IPS-18a (cell line): ENCODE measurements around the gene ZBTB17.

Experiments
- H3K27ac ChIP-seq: one replicate; pipeline ENCODE4 v1.5.1; 2013; ENCODE audit warnings: low read length
- H3K27me3 ChIP-seq: one replicate; pipeline ENCODE4 v1.6.1; 2013; ENCODE audit warnings: mild to moderate bottlenecking, low read length; ENCODE audit not compliant: control insufficient read depth, insufficient read depth
- H3K36me3 ChIP-seq: one replicate; pipeline ENCODE4 v1.6.1; 2013; ENCODE audit warnings: low read depth, low read length; ENCODE audit not compliant: control insufficient read depth
- H3K4me1 ChIP-seq: one replicate; pipeline ENCODE4 v1.6.1; 2013; ENCODE audit warnings: low read depth, low read length; ENCODE audit not compliant: control insufficient read depth
- H3K4me3 ChIP-seq: one replicate; pipeline ENCODE4 v1.5.1; 2013; ENCODE audit warnings: low read length
- H3K9ac ChIP-seq: one replicate; pipeline ENCODE4 v1.6.1; 2013; ENCODE audit warnings: mild to moderate bottlenecking, low read length, moderate library complexity
- H3K9me3 ChIP-seq: one replicate; pipeline ENCODE4 v1.6.1; 2013; ENCODE audit warnings: low read depth, low read length; ENCODE audit not compliant: control insufficient read depth

The ZBTB17 gene

DNA sequence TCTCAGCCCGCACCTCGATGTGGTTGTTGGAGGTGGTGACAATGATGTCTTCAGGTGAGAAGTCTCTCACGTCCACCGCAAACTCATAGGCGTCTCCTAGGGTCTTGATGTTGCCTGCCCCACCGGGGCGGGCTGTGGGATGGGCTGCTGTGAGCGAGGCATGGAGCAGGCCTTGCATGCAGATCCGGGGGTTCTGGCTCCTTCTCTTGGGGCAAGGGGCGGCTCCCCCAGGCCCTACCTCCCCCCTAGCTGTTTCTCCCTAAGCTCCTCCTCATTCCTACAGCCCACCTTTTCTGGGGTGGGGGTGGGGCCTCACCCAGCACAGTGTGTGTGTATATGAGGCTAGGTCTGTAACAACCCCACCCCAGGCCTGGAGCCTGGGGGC lies 41.2 kb upstream of the ZBTB17 start:
- no peak overlapping the region for H3K27ac ChIP-seq
- H3K4me1 ChIP-seq, result peaks cover 21% of the 10 kb centered on the region

DNA sequence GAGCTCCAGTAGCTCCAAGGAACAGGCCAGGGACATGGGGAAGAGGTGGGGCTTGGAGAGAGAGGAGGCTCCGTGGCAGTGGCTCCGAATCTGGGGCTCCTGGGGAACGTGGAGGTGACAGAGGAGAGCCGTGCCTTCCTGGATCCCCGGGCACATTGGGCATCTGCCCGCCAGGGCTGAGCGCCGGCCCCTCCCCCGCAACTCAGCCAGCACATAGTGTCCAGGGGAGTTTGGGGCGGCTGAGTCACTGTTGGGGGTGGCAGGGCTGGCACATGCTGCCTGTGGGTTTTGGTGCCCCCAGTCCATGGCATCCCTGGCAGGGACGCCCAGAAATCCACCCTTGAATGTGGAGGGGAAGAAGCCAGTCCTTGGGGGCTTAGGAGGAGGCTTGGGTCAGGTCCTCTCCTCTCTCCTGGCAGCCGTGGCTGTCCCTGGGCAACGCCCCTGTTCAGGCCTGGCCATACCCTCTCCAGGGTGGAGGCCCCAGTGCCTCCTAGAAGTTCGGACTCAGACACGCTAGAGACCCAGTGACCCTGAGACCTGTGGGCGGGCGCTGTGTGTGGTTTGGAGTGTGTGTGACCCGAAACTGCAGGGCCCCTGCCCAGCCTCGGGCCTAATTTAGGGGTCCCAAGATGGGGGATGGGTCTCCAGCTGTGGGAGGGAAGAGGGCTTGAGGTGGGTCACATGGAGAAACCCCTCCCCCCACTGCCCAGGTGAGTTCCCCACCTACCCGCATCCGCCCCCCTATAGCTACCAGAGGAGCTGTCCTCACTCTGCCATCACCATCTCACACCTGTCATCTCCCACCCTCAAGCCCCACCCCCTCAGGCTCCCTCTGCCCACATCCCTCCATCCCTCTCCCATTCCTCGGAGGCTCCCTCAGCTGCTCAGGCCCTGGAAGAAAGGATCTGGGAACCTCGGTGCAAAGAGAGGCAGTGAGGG lies 40.3 kb upstream of the ZBTB17 start:
- no peaks in the 10 kb centered on the region for H3K27me3 ChIP-seq
- H3K4me1 ChIP-seq, result peaks cover 21% of the 10 kb centered on the region
- no peak overlapping the region for H3K27ac ChIP-seq
- no peak overlapping the region for H3K4me3 ChIP-seq
- no peaks in the 10 kb centered on the region for H3K9me3 ChIP-seq
- H3K9ac ChIP-seq, result no peak overlapping the region
- H3K36me3 ChIP-seq, result no peaks in the 10 kb centered on the region

More for the DNA sequence above, 41.2 kb upstream of the ZBTB17 start:
- Histone ChIP-seq H3K36me3 (no peaks in the 10 kb centered on the region), H3K9ac (no peak overlapping the region), H3K27me3 (no peaks in the 10 kb centered on the region), H3K9me3 (no peaks in the 10 kb centered on the region), H3K4me3 (no peak overlapping the region)

DNA sequence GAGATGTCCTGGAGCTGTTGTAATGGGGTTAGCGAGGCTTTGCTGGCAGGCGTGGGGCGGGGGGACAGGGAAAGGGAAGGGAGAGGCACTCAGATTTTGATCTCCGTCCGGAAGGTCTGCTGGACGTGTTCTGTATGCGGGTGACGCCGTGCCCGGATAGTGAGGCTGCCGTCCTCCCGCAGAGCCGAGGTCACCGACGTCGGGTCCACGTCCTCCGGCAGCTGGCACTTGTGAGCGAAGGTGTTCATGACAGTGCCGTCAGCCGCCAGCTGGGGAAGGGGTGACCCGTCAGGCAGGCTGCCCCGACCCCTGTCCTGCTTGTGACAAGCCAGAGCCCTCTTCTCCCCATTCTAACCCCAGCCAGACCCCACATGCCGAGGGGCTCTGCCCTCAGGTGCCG lies 39.6 kb upstream of the ZBTB17 start:
- Histone ChIP-seq H3K36me3 (no peaks in the 10 kb centered on the region), H3K9ac (no peak overlapping the region), H3K4me3 (no peak overlapping the region), H3K27ac (no peak overlapping the region), H3K27me3 (no peaks in the 10 kb centered on the region), H3K4me1 (peaks cover 21% of the 10 kb centered on the region), H3K9me3 (no peaks in the 10 kb centered on the region)

DNA sequence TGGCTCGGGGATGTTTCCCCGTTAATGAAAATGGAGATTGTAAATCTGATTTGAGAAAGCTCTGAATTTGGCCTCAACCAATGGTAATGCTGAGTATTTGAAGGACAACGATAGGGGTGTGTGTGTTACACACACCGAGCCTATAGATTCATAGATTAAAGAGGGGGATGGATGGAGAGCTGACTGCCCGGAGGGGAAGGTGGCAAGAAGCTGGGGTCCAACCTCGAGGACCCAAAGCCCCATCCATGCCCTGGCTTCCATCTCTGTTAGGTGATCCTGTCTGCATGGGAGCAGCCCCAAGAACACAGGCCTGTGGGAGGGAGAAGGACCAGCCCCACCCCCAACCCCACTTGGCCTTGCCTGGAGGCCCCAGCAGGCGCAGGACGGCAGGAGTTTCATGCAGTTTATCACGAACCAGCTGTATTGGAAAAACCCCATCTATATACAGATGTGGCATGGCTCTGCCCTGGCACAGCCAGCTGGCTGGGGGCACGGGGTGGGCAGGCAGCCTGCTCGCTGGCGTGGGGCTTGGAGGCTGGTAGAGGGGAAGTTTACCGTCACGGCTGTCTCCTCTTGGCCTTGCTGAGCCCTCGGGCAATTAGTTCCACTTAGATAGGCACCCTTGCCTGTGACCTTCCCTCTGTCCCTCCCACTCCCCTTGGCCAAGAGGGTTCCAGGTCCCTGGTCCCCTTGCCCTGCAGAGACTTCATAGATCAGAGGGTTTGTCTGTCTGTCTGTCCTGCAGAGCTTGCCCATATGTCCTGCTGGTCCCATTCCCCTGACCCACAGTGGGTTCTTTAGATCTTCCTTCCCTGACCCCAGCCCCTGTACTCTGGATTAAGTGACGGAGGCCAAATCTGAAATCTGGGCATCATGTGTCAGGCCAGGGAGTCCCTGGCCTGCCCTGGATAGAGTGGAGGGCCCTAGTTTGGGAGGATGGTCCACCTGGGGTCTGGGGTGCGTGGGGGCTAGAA lies 38.9 kb upstream of the ZBTB17 start:
- H3K27me3 ChIP-seq, result no peaks in the 10 kb centered on the region
- no peak overlapping the region for H3K27ac ChIP-seq
- H3K9ac ChIP-seq, result no peak overlapping the region
- no peak overlapping the region for H3K4me3 ChIP-seq
- H3K4me1 ChIP-seq, result peaks cover 21% of the 10 kb centered on the region
- no peaks in the 10 kb centered on the region for H3K36me3 ChIP-seq
- H3K9me3 ChIP-seq, result no peaks in the 10 kb centered on the region

DNA sequence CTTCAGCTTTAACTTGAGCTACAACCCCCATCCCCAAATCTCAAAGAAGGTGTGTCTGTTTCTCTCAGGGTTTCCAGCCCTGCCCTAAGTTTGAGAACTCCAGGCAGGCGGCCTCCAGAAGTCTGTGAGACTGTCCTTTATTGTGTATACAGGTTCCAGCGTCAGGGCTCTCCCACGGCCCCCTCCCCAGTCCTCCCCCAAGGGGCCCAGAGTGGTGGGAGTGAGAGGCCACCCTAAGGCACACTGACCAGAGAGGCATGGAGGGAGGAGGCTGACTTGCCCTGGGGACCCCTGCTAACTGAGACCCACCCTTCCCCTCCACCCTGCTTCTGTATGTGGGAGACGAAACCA lies 38.0 kb upstream of the ZBTB17 start:
- Histone ChIP-seq H3K27ac (no peak overlapping the region), H3K27me3 (no peaks in the 10 kb centered on the region), H3K4me3 (peak overlapping the region; percentile 53), H3K9ac (no peak overlapping the region), H3K9me3 (no peaks in the 10 kb centered on the region), H3K36me3 (no peaks in the 10 kb centered on the region), H3K4me1 (peaks cover 21% of the 10 kb centered on the region)

DNA sequence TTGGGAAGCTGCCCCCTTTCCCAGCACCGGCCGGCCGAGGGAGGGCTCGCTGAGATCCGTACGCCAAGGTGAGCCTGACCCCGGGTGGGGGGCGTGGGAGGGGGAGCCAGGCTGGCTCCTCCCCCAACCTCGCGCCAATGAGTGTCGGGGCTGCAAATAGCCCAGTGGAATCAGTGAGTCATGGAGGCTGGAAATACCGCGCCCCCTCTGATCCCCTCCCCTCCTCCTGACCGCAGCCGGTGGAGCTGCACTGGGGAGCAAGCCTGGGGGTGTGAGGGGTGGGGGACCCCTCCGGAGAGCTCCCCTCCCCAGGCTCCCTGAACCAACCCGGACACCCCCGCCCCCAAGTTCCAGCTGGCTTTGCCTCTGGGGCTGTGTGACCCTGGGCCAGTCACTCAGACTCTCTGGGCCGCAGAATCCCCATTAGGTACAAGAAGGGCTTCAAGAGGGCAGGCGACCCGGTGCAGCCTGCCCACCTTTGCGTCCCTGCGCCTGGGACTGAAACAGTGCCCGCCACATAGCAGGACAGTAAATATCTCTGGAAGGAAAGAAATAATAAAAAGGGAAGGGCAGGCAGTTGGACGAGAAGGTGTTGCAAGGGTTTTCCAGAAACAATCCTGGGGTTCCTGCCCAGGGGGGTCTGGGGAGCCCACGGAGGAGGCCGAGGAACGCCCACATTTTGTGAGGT lies 37.5 kb upstream of the ZBTB17 start:
- Histone ChIP-seq H3K4me1 (peaks cover 21% of the 10 kb centered on the region), H3K4me3 (peak overlapping the region; percentile 53), H3K27ac (no peak overlapping the region), H3K9me3 (no peaks in the 10 kb centered on the region), H3K36me3 (no peaks in the 10 kb centered on the region), H3K27me3 (no peaks in the 10 kb centered on the region), H3K9ac (peak overlapping the region; percentile 63)

GRCh38 chr1:16012590-16013219 lies 36.8 kb upstream of the ZBTB17 start:
- no peaks in the 10 kb centered on the region for H3K36me3 ChIP-seq
- H3K9ac ChIP-seq, result peak overlapping the region; percentile 63
- H3K27me3 ChIP-seq, result no peaks in the 10 kb centered on the region
- no peak overlapping the region for H3K27ac ChIP-seq
- H3K9me3 ChIP-seq, result no peaks in the 10 kb centered on the region
- H3K4me3 ChIP-seq, result peak overlapping the region; percentile 53
- H3K4me1 ChIP-seq, result peaks cover 21% of the 10 kb centered on the region

GRCh38 chr1:16011936-16012589 lies 36.2 kb upstream of the ZBTB17 start:
- Histone ChIP-seq H3K9ac (peak overlapping the region; percentile 63), H3K4me3 (peak overlapping the region; percentile 53), H3K9me3 (no peaks in the 10 kb centered on the region), H3K36me3 (no peaks in the 10 kb centered on the region), H3K4me1 (peaks cover 18% of the 10 kb centered on the region), H3K27me3 (no peaks in the 10 kb centered on the region), H3K27ac (no peak overlapping the region)

DNA sequence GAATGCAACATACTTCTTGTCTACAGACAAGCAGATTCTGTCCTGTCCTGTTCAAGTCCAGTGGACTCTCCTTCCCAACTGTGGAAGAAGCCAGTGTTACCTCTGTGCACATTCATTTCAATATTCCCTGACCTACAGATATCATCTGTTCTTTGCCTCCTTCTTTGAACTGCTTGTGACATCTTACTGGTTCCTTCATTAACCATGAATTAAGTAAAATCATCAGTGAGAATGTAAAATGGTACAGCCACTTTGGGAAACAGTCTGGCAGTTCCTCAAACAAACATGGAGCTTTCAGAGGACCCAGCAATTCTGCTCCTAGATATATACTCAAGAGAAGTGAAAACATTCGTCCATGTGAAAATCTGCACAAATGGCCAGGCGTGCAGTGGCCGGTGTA lies 34.9 kb upstream of the ZBTB17 start:
- H3K36me3 ChIP-seq, result no peaks in the 10 kb centered on the region
- H3K27ac ChIP-seq, result no peak overlapping the region
- no peaks in the 10 kb centered on the region for H3K9me3 ChIP-seq
- no peak overlapping the region for H3K9ac ChIP-seq
- H3K4me1 ChIP-seq, result peaks cover 18% of the 10 kb centered on the region
- peaks cover 1% of the 10 kb centered on the region for H3K27me3 ChIP-seq
- no peak overlapping the region for H3K4me3 ChIP-seq

- H3K9me3 ChIP-seq, result no peaks in the 10 kb centered on the region
- no peaks in the 10 kb centered on the region for H3K36me3 ChIP-seq
- H3K27me3 ChIP-seq, result peaks cover 12% of the 10 kb centered on the region
- no peak overlapping the region for H3K9ac ChIP-seq
- peaks cover 18% of the 10 kb centered on the region for H3K4me1 ChIP-seq
- H3K4me3 ChIP-seq, result no peak overlapping the region
- H3K27ac ChIP-seq, result no peak overlapping the region
Observed at GRCh38 chr1:16009678-16010077, 33.8 kb upstream of the ZBTB17 start.
